GM21447 (cell line): ENCODE measurements around the gene NFIC.
"Not testable (repeated sequence)": the region's sequence is repeated elsewhere in the genome, so short reads cannot be mapped to it uniquely, and the experiment has no call there.

Experiments
- ATAC-seq: cut with Tn5 transposase; IDR thresholded peaks from one replicate; pipeline ENCODE4 v1.9.1; 2021; ENCODE audit not compliant: unreplicated experiment

Gene NFIC

DNA sequence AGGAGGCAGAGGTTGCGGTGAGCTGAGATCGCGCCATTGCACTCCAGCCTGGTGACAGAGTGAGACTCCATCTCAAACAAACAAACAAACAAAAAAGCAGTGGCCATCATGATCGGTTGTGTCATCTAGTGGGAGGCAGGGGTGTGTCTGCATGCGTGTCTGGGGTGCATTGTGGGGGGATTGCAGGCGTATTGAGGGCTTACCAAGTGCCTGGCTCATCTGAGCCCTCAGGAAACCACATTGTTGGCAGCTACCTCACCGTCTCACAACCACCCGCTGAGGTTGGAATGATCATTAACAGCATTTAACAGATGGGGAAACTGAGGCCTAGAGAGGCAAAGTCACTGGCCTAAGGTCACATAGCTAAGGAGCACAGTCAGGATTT lies 30.5 kb downstream of the NFIC start:
- ATAC-seq: no peak

DNA sequence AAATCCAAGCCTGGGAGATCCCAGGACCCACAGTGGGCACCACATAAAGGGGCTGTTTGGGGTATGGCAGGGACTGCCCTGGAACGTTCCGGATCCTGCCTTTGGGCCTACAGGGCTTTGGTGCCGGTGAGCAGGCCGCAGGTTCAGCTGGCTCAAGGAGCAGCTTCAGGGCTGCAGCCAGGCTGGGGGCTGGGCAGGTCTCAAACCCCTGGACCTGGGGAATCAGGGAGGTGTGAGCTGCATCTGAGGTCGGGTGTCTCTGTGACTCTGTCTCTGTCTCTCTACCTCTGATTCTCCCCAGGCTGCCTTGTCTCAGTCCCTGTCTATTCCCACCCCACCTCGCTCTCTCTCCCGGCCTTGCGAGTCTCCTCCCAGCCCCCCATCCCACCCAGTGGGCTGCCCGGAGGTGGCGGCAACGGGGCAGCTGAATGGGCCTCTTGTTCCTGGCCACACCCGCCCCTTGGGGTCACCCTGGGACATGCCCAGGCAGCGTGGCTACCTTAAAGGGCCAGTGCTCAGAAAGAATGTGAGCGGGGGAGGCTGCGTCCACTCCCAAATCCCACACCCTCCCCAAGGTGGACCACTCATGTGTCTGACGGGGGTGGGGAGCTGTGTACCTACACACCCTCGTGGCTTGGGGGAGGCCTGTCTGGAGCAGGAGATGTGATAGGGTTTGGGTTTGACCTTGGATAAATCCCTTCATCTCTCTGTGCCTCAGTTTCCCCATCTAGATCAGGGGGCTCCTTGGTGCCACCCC lies 31.1 kb downstream of the NFIC start:
- no peak for ATAC-seq

DNA sequence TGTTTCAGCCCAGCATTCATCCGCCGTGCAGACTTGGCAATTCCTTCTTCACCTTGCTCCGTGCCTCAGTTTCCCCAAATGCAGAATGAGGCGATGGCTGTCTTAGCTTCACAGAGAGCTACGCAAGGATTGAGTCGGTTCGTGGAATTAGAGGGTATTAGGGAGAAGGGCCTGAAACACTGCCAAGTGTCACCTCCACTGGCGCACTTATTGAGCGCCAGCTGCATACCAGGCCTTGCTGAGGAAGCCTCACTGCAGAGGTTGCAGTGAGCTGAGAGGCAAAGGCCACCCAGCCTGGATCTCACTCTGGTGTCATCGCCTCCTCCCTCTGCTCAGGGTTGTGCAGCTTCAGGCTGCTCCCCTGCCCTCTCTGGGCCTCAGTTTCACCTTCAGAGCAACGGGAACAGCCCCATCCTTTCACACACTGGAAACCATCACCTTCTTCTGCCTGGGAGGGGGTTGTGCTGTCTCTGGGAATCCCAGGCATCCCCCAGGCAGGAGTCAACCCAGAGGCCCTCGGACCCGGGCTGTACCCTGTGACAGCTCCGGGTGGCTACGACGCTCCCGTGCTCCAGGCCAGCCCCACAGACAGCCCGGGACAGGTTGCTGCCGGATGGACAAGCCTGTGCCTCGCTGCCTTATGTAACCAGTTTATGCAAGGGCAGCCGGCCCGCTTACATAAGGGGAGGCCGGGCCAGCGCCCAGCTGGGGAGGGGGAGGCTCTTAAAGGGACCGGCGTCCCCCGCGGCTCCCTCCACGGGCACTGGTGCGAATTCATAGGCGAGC lies 31.9 kb downstream of the NFIC start:
- no peak for ATAC-seq

DNA sequence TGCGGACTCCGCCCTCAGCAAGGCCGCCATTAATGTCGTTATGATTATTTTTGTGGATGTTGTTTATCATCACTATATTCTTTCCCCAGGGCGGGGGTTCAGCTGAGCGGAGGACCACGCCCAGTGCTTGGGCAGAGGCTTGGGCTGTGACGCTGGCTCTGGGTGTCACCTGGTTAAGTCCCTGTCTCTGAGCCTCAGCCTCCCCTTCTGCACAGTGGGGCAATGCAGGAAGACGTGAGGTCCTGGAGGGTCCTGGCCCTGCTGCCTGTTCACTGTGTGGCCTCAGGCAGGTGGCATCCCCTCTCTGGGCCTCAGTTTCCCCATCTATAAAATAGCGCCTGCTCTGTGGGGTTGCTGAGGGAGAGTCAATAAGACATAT lies 32.5 kb downstream of the NFIC start:
- ATAC-seq: no peak

DNA sequence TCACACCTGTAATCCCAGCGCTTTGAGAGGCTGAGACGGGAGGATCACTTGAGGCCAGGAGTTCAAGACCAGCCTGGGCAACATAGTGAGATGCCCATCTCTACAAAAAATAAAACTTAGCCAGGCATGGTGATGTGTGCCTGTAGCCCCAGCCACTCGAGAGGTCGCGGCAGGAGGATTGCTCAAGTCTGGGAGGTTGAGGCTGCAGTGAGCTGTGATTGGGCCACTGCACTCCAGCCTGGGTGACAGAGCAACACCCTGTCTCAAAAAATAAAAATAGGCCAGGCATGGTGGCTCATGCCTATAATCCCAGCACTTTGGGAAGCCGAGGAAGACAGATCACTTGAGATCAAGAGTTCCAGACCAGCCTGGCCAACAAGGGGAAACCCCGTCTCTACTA lies 32.9 kb downstream of the NFIC start:
- ATAC-seq: not testable (repeated sequence)

DNA sequence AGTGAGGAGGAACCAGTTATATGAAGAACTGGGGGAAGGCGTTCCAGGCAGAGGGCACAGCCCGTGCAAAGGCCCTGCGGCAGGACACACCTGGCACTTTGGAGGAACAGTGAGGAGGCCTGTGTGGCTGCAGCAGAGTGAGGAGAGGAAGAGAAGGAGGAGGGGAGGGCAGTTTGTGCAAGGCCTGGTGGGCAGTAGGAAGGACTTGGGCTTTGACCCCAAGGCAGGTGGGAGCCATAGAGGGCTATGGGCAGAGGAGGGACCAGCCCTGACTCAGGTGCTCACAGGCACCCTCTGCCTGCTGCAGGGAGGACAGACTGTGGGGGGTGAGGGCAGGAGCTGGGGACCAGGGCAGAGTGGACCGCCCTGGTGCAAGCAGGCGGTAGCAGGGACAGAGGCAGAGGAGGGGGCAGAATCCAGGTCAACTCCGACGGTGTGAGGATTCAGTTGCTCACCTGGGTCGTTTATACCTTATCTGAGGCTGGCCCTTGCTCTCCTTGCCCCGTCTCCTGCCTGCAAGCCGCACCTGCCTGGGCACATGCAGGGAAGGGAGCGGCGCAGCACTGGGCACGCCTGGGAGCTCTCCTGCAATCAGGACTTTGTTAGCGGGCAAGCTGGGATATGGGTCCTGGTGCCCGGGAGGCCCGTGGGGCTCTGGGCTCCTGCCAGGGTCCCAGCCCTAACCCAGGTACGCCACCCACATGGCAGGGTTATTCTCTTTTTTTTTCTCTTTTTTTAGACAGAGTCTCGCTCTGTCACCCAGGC lies 34.8 kb downstream of the NFIC start:
- ATAC-seq: no peak

DNA sequence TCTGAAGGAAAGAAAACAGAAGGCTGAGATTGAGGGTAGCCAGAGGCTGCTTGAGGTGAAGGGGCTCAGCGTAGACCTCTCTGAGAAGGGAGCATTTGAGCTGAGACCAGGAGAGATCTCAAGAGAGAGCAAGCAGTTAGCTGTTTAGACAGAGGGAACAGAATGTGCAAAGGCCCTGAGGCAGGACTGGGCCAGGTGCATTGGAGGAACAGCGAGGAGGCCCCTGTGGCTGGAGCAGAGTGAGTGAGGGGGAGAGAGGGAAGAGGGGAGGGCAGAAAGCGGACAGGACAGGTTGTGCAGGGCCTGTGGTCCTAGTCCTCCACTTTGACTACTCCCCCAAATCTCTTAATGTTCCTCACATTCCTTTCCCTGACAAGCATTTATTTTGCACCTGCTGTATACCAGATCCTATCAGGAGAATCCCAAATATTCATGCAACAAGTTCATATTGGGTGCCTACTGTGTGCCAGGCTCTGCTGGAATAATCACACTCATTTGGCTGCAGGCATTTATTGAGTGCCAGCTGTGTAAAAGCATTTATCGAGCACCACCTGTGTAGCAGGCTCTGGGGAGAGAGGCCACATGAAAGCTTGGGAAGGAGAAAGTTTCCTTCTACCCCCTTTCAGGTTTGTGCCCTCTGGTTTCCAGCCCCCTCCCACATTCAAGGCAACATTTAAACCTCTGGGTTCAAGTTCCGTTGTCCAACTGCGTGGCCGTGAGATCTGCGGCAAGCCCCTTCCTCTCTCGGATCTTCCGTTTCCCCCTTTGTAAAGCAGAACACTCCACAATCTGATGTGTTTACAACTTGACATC lies 36.5 kb downstream of the NFIC start:
- no peak for ATAC-seq

DNA sequence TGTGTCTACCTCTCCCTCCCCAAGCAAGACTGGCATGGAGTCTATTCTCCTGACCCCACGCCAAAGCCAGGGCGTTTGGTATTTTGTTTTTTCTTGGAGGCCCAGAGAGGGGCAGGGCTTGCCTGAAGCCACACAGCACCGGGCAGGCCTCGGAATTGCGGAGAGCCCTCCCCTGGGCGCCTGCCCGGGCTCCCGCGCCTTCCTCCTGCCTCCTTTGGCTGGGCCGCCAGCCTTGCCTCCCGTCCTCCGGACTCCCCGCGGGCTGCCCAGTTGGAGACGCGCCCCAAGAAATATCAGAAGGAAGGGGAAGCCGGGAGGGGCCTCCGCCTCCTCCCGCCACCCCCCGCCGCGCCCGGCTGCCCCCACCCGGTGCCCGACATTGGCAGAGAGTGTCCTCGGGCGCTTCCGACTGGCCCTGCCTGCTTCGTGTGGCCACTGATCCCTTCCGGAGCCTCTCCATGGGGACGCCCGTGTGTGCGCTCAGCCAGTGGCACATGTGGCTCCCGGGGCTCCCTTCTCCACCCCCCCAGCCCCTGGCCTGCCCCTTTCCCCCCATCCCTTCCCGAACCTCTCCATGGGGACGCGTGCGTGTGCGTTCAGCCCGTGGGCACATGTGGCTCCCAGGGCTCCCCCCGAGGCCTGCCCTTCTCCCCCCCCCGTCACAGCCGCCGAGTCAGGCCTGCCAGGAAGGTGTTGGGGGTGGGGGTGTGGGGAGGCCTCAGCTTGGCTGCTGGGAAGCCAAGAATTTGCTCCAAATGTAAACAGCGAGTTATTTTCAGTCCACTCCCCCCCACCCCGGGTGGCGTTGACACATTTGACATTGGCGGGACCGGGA lies 37.3 kb downstream of the NFIC start:
- no peak for ATAC-seq

DNA sequence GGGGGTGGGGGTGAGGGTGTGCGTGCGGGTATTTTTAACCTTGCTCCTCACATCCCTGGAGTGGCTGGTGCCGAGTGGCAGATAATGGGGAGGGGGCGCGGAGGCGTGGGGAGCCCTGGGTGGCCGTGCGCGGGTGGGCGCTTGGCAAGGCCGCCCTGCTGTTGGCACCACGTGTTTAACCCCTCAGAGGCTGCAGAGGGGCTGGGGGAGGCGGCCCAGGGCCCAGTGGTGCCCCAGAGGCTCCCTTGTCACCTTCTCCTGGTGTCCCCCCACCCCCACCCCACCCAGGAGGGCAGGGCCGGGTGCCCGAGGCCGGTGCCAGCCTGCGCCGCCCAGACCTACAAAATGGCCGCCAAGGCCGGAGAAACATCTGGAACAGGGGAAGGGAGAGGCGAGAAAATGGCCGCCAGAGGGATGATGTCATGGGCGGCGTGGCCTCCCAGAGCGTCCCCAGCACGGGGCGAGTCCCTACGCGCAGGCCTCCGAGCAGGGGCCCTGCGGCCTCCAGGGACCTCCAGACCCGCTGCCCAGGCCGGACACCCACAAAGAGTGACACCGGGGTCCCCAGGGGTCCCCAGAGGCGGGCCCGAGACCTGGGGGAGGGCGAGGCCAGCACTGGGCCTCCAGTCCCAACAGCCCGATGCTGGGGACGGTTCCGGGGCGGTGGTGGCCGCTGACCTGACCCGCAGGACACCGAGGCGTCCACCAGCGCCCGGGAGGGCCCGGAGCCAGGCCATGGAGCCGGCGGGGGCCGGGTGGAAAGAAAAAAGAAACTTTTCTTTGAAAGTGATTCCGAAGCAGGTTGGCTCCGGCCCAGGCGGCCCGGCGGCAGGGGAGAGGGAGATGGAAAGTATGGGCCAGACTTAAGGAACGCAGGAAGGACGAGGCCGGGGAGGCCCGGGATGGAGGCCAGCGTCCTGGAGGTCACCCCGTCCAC lies 38.2 kb downstream of the NFIC start:
- no peak for ATAC-seq

DNA sequence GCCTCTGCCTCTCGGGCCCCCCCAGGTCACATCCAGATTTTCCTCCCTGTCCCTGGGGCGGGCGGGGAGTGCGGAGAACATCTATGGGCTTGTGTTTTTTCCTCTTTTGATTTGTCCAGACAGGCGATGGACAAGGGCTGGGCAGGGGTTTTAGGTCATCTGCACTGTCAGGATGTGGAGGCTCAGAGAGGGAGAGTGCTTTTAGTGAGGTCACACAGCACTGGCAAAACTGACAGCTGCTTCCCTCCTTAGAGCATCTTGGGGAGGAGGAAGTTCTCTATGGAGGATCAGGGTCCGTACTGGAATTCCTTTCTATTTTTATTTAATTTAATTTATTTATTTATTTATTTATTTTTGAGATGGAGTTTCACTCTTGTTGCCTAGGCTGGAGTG lies 38.9 kb downstream of the NFIC start:
- no peak for ATAC-seq

DNA sequence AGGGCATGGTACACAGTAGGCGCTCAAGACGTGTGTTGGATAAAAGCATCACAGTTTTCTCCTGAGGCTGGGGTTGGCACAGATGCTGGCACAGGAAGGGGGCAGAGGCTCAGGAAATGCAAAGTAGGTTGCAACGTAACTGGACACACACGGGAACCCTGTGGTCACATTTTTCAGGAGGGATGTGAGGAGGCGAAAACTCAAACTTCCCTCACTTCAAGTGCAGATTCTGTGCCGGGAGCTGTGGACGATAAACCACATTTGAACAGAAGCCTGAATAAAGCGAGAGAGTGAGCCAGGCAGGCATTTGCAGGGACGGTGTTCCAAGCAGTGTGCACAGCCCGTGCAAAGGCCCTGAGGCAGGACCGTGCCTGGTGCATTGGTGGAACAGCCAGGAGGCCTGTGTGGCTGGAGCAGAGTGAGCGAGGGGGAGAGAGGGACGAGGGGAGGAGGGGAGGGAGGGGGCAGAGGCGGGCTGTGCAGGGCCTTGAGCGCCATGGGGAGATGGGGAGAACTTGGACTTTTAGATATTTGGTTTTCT lies 40.3 kb downstream of the NFIC start:
- ATAC-seq: no peak

DNA sequence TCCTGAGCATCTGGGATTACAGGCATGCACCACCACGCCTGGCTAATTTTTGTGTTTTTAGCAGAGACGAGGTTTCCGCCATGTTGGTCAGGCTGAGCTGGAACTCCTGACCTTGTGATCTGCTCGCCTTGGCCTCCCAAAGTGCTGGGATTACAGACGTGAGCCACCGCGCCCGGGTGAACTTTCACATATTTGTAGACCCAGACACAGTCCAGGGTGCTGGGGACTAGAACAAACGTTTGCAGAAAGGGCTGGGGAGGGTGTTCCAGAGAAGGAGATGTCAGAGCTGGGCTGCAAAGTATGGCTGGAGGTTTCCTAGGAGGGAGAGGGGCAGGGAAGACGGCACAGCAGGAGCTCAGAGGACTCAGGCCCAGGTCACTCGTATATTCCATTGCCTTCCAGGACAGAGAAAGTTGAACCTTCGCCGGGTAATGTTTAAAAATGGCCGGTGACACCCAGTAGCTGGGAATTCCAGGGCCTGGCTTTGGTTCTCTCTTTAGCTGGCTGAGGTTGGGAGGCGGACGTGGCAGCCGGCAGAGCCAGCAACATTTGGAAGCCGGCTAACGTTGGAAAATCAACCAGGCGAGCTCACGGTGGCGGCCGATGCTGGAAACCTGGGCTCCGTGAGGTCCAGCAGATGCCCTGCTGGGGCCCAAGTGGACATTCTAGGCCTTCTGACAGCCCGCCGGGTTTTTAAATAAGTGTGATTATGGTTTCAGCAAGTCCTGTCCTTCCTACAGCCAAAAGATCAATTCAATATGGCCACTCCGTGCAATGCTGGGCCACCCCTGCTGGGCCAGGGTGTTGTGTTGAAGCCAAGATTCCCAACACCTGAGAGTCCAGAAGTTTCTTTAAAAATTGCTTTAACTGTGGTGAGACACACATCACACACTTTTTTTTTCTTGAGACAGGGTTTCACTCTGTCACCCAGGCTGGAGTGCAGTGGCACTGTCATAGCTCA lies 41.5 kb downstream of the NFIC start:
- ATAC-seq: no peak

DNA sequence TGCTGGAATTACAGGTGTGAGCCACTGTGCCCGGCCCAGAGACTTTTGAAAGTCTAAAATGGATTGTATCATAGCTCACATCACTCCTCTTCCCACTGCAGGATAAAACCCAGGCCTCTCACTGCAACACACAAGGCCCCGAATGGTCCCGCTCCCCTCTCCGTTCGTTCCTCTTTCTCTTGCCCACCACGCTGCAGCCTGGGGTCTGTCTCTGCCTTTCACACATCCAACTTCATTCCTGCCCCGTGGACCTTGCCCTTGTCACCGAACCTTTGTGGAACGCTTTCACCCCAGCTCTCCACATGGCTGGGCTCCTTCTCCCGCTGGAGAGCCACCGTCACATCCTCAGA lies 42.6 kb downstream of the NFIC start:
- ATAC-seq: no peak

DNA sequence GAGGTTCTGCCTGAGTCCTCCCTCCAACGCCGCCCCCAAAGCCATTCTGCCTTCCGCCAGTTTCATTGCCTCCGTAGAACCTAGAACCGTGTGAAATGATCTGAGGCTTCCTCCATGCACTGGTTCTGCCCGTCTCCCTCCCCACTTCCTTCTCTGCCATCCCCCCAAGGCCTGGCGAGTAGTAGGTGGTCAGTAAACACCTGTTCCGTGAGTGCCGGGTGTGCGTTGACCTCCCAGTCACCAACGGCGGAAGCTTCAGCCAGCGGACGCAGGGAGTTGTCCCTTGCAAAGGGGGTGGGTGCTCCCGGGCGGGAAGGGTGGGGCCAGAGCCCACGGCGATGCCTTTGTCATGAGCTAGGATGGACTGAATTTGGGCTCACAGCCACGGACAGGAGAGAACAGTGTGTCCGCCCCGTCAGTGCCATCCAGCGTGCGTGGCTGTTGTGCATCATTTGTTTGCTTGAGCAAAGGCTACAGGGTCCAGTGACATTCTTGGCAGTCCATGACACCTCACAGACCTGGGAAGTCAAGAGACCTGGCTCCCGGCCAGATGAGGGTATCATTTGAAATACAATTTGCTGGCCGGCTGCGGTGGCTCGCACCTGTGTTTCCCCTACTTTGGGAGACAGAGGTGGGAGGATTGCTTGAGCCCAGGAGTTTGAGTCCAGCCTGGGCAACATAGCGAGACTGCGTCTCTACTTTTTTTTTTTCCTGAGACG lies 43.1 kb downstream of the NFIC start:
- ATAC-seq: no peak

DNA sequence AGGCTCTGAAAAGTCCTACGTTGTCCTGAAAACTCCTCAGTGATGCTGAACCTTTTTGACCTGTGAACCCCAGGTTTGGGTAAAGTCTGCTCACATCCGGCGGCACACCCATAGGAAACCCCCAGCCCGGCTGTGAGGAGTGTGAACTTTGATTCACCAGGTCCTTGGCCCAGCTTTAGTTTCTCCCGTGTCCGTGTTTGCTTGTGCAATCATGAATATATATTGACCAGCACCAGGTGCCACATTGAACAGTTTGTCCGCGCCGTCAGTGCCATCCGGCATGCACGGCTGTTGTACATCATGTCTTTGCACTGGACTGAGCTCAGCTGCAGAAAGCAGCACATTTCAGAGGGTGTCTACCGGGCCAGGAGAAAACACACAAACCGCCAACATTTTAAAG lies 45.3 kb downstream of the NFIC start:
- ATAC-seq: no peak

DNA sequence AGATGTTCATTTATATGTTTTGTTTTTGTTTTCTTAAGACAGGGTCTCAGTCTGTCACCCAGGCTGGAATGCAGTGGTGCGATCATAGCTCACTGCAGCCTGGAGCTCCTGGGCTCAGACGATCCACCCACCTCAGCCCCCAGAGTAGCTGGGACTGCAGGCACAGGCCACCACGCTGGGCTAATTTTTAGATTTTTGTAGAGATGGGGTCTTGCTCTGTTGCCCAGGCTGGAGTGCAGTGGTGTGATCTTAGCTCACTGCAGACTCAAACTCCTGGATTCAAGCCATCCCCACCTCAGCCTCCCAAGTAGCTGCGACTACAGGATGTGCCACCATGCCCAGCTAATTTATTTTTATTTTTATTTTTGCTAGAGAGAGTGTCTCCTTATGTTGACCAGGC lies 45.7 kb downstream of the NFIC start:
- no peak for ATAC-seq

DNA sequence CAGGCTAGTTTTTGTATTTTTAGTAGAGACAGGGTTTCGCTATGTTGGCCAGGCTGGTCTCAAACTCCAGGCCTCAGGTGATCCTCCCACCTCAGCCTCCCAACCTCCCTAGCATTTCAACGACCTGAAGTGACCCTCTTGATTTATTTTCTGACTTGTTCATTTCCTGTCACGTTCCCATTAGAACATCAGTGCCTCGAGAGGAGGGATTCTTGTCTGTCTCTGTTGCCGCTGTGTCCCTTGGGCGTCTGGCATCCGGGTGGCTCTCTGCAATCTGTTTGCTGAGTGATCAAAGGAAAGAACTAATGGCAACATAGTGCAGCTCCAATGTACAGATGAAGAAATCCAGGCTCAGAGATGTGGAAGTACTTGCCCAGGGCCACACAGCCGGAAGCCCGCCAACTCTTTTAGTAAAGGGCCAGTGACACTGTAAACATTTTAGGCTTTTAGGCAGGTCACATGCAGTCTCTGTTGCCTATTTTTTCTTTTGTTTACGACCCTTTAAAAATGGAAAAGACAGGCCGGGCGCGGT lies 47.5 kb downstream of the NFIC start:
- no peak for ATAC-seq
